Upper lobe of left lung (tissue), 6 donors: ENCODE results near the gene DIP2A. TPM values are rescaled to one million over a fixed set of nuclear protein-coding genes. Genes with fewer than 3 reads are reported as not detected.
"Not testable (repeated sequence)": the region's sequence is repeated elsewhere in the genome, so short reads cannot be mapped to it uniquely, and the experiment has no call there.

Source experiments
- ATAC-seq, 2 donors: fragments of 200-7000 bp; cut with Tn5 transposase; one replicate each; pipeline ENCODE4 v1.9.1; 2022; ENCODE audit warnings: mild to moderate bottlenecking in 2 of 2, moderate library complexity in 2 of 2; ENCODE audit not compliant: low FRiP score in 2 of 2
- DNase-seq, 2 donors: peaks; one replicate each; pipeline ENCODE4 v3.0.0-alpha.2; 2019 to 2020
- H3K27ac ChIP-seq, 4 donors: fragments of 200-600 bp; sonication (generic); one replicate each; pipeline ENCODE4 v1.5.1; 2016 to 2019
- H3K27me3 ChIP-seq, 4 donors: fragments of 200-600 bp; sonication (generic); one replicate each; pipeline ENCODE4 v1.5.1; 2017 to 2019
- H3K36me3 ChIP-seq, 4 donors: fragments of 200-600 bp; sonication (generic); one replicate each; pipeline ENCODE4 v1.5.1; 2016 to 2019
- H3K4me1 ChIP-seq, 4 donors: fragments of 200-600 bp; sonication (generic); one replicate each; pipeline ENCODE4 v1.5.1; 2018 to 2019
- H3K4me3 ChIP-seq, 4 donors: fragments of 200-600 bp; sonication (generic); one replicate each; pipeline ENCODE4 v1.5.1; 2017 to 2019; ENCODE audit warnings: mild to moderate bottlenecking in 2 of 4, moderate library complexity in 1 of 4
- H3K9me3 ChIP-seq, 4 donors: fragments of 200-600 bp; sonication (generic); one replicate each; pipeline ENCODE4 v1.5.1; 2018 to 2019
- CTCF ChIP-seq, 6 experiments: fragments of 450-650 bp in 4 of 6; fragments of 200-600 bp in 2 of 6; sonication (generic) in 2 of 6; IDR thresholded peaks; one replicate each; pipeline ENCODE4 v1.5.1; 2016 to 2019; ENCODE audit warnings: antibody characterized with exemption in 6 of 6
- EP300 ChIP-seq, 4 donors: sonication (generic); formaldehyde crosslinking; IDR thresholded peaks; one replicate each; pipeline ENCODE4 v1.5.1; 2017; ENCODE audit warnings: antibody characterized with exemption in 4 of 4, control low read depth in 2 of 4
- POLR2A ChIP-seq, 4 donors: fragments of 450-650 bp; IDR thresholded peaks; one replicate each; pipeline ENCODE4 v1.5.1; 2016 to 2017; ENCODE audit warnings: antibody characterized with exemption in 4 of 4, mild to moderate bottlenecking in 2 of 4
- POLR2AphosphoS5 ChIP-seq, 2 donors: sonication (generic); formaldehyde crosslinking; IDR thresholded peaks; one replicate each; pipeline ENCODE4 v1.5.1; 2017; ENCODE audit warnings: antibody characterized with exemption in 2 of 2
- WGBS, 2 donors: methylation state at CpG; one replicate each; pipeline ENCODE4 v1.1.5; 2017 to 2018; 5-methylcytosine and 5-hydroxymethylcytosine counted together
- total RNA-seq, 6 donors: library from RNA; depleted of rRNA in 4 of 6; stranded (reverse); fragments of >200 nt in 4 of 6; gene quantifications; one replicate each; pipeline versions ENCODE4 v1.1.0 to v1.2.1, GENCODE V29; 2016 to 2021
- donor health status: DM: no; HTN: no; CAD: no; lungs with moderate emphysema.
- donor health status: DM: no; HTN: yes; CAD: no; lungs with severe emphysema.

The DIP2A gene
- total RNA-seq, 6 donors from 2014 or later: 22.6 to 144 (median 43.0) TPM

DNA sequence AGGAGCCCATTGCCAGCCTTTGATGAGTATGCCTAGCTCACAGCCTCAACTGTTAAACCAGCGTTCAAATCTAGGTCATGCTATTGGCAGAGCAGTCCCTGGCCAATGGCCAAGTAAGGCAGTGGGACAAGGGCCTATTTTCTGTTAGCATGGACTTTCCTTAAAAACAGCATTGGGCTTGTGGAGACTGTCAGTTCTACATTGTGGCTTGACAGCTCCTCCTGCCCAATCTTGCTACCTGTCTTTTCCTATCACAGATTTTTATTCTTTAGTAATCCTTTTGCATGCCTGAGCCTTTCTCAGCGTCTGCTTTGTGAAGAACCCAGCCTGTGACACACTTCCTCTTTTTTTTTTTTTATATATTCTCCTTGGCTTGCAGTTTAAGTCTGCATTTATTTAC, 56.4 kb downstream of the DIP2A start:
- no peak for TF ChIP-seq EP300 (IDR thresholded peaks at IDR 0.05)
- TF ChIP-seq CTCF (IDR thresholded peaks at IDR 0.05): no peak
- no peak for TF ChIP-seq POLR2A (IDR thresholded peaks at IDR 0.05)
- TF ChIP-seq POLR2AphosphoS5 (IDR thresholded peaks at IDR 0.05): no peak
- ATAC-seq: no peak
- Histone ChIP-seq H3K4me1 (peaks cover 5 to 15% (median 9%) of the 10 kb centered on the region in 4 donors), H3K9me3 (no peaks in the 10 kb centered on the region), H3K27ac (peak overlapping the region in 1 of 4 donors; percentile 30), H3K27me3 (no peaks in the 10 kb centered on the region), H3K4me3 (no peak overlapping the region), H3K36me3 (peaks cover 12 to 43% (median 20%) of the 10 kb centered on the region in 4 donors)
- DNase-seq: peak in 1 of 2 donors; percentile 31
- WGBS, 2 donors: 10 to 25% methylated on average over 2 of the region's 2 CpGs

DNA sequence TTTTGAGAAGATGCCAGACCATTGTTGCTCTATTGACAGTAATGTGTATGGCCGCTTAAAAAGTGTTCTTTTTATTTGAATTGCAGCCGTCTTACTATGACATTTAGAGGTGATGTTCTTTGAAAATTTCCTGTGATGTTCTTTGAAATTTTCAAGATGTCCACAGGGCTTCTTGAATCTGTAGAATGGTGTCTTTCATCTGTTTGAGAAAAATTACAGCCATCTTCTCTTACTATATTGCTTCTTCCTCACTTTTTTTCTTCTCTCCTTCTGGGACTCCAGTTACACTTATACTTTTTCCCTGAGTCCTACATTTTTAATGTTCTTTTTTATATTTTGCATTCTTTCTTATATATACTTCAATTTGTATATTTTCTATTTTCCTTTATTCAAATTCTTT, 57.4 kb downstream of the DIP2A start:
- Histone ChIP-seq H3K9me3 (no peaks in the 10 kb centered on the region), H3K36me3 (peaks cover 10 to 34% (median 17%) of the 10 kb centered on the region in 4 donors), H3K4me1 (peaks cover 5 to 15% (median 9%) of the 10 kb centered on the region in 4 donors), H3K4me3 (no peak overlapping the region), H3K27ac (no peak overlapping the region), H3K27me3 (no peaks in the 10 kb centered on the region)
- WGBS, 2 donors: 85 to 91% methylated on average over 2 of the region's 2 CpGs
- no peak for ATAC-seq
- no peak for DNase-seq
- TF ChIP-seq POLR2AphosphoS5 (IDR thresholded peaks at IDR 0.05): no peak
- no peak for TF ChIP-seq POLR2A (IDR thresholded peaks at IDR 0.05)
- TF ChIP-seq CTCF (IDR thresholded peaks at IDR 0.05): no peak
- no peak for TF ChIP-seq EP300 (IDR thresholded peaks at IDR 0.05)

DNA sequence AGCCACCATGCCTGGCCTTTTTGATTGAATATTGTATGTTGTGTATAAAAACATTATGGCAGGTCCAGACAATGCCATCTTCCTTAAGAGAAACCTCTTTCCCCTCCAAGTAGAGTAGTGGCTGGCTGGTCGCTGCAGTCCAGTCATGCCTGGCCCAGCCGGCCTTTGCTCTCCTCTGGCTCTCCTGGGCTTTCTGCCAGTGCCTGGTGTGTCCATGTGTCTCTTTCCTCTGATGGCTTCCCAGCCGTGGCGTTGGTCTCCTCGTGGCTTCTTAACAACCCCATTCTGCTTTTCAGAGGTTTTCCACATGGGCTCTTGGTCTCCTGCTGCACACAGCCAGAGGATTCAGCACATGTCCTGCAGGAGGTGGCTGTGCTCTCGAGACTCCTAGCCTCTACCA, 58.7 kb downstream of the DIP2A start:
- Histone ChIP-seq H3K4me3 (no peak overlapping the region), H3K4me1 (peaks cover 5 to 15% (median 9%) of the 10 kb centered on the region in 4 donors), H3K36me3 (peaks cover 0 to 28% (median 5%) of the 10 kb centered on the region in 4 donors), H3K27ac (no peak overlapping the region), H3K27me3 (no peaks in the 10 kb centered on the region), H3K9me3 (no peaks in the 10 kb centered on the region)
- no peak for TF ChIP-seq EP300 (IDR thresholded peaks at IDR 0.05)
- TF ChIP-seq CTCF (IDR thresholded peaks at IDR 0.05): no peak
- TF ChIP-seq POLR2AphosphoS5 (IDR thresholded peaks at IDR 0.05): no peak
- TF ChIP-seq POLR2A (IDR thresholded peaks at IDR 0.05): no peak
- WGBS, 2 donors: 89 to 90% methylated on average over 6 of the region's 6 CpGs
- ATAC-seq (no peak), DNase-seq (no peak)

- ATAC-seq: no peak
Observed at GRCh38 chr21:46518983-46519583, 60.4 kb downstream of the DIP2A start.

DNA sequence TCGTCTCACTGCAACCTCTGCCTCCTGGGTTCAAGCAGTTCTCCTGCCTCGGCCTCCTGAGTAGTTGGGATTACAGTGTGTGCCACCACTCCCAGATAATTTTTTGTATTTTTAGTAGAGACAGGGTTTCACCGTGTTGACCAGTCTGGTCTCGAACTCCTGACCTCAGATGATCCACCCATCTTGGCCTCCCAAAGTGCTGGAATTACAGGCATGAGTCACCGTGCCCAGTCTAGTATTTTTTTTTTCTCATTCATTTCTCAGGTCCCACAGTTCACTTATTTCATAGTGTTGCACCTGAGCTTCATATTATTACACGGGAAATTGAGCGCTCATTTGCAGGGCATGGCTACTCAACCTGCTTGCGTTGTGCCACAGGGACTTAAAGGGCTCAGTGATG, 68.7 kb downstream of the DIP2A start:
- peaks cover 0 to 40% (median 12%) of the 10 kb centered on the region in 4 donors for H3K36me3 ChIP-seq
- WGBS, 2 donors: 83 to 94% methylated on average over 8 of the region's 8 CpGs
- not testable (repeated sequence) for H3K27ac ChIP-seq, H3K4me3 ChIP-seq, H3K27me3 ChIP-seq, DNase-seq, H3K4me1 ChIP-seq, H3K9me3 ChIP-seq, ATAC-seq

More at GRCh38 chr21:46518983-46519583, 60.4 kb downstream of the DIP2A start:
- TF ChIP-seq POLR2A (IDR thresholded peaks at IDR 0.05): no peak
- TF ChIP-seq EP300 (IDR thresholded peaks at IDR 0.05): no peak
- no peak for TF ChIP-seq CTCF (IDR thresholded peaks at IDR 0.05)
- no peak for TF ChIP-seq POLR2AphosphoS5 (IDR thresholded peaks at IDR 0.05)
- H3K4me1 ChIP-seq: peaks cover 5 to 15% (median 9%) of the 10 kb centered on the region in 4 donors
- DNase-seq: no peak
- no peaks in the 10 kb centered on the region for H3K27me3 ChIP-seq
- no peaks in the 10 kb centered on the region for H3K9me3 ChIP-seq
- H3K27ac ChIP-seq: no peak overlapping the region
- H3K36me3 ChIP-seq: peaks cover 0 to 25% (median 3%) of the 10 kb centered on the region in 4 donors
- no peak overlapping the region for H3K4me3 ChIP-seq
- 78 to 83% methylated on average over 4 of the region's 4 CpGs for WGBS, 2 donors
